Measurements from ENCODE around the gene AGA. TPM values are rescaled to one million over a fixed set of nuclear protein-coding genes. Genes with fewer than 3 reads are reported as not detected.

AGA gene
- total RNA-seq, 1 experiment from 2014 or later = 35.4 TPM

GRCh38 chr4:177461606-177462005 lies 19.4 kb upstream of the AGA start:
- H3K36me3 Mint-ChIP-seq (ENCODE audit: insufficient read depth, unreplicated experiment) = no peaks in the 10 kb centered on the region
- no peaks in the 10 kb centered on the region for H3K4me1 ChIP-seq
- no peak for TF ChIP-seq CTCF (IDR thresholded peaks at IDR 0.05; ENCODE audit: insufficient read depth in 1 of 2, low read depth in 1 of 2, low read length in 1 of 2, severe bottlenecking in 1 of 2, unreplicated experiment in 1 of 2)
- no peaks in the 10 kb centered on the region for H3K27me3 ChIP-seq (replicated peaks; ENCODE audit: control insufficient read depth, insufficient read depth, low read length)
- no peak for DNase-seq
- H3K27me3 Mint-ChIP-seq (ENCODE audit: insufficient read depth, unreplicated experiment) = no peaks in the 10 kb centered on the region
- no peak overlapping the region for H3K27ac Mint-ChIP-seq (ENCODE audit: unreplicated experiment)
- intact Hi-C loops (cut with micrococcal nuclease; ENCODE audit: unreplicated experiment) = no loop called here
- H3K4me3 ChIP-seq (ENCODE audit: low read depth, low read length) = no peak overlapping the region
- no peaks in the 10 kb centered on the region for H3K36me3 ChIP-seq (ENCODE audit: control insufficient read depth, insufficient read depth, low read length)
- H3K4me3 Mint-ChIP-seq (ENCODE audit: unreplicated experiment) = no peak overlapping the region
- H3K9me3 Mint-ChIP-seq (ENCODE audit: unreplicated experiment) = no peaks in the 10 kb centered on the region
- BruUV-seq (replicated peaks) = no TSS peak
- ChIA-PET POLR2A (no interaction called here), CTCF (no interaction called here)
- H3K9me3 ChIP-seq = no peaks in the 10 kb centered on the region
- H3K4me1 Mint-ChIP-seq (ENCODE audit: low read depth, unreplicated experiment) = no peaks in the 10 kb centered on the region

- no peaks in the 10 kb centered on the region for H3K9me3 ChIP-seq
- no peak overlapping the region for H3K27ac Mint-ChIP-seq (ENCODE audit: unreplicated experiment)
- no peaks in the 10 kb centered on the region for H3K27me3 ChIP-seq (replicated peaks; ENCODE audit: control insufficient read depth, insufficient read depth, low read length)
- POLR2A ChIA-PET = no interaction called here
- no peaks in the 10 kb centered on the region for H3K36me3 ChIP-seq (ENCODE audit: control insufficient read depth, insufficient read depth, low read length)
- H3K27me3 Mint-ChIP-seq (ENCODE audit: insufficient read depth, unreplicated experiment) = no peaks in the 10 kb centered on the region
- H3K4me1 Mint-ChIP-seq (ENCODE audit: low read depth, unreplicated experiment) = no peaks in the 10 kb centered on the region
- no peaks in the 10 kb centered on the region for H3K36me3 Mint-ChIP-seq (ENCODE audit: insufficient read depth, unreplicated experiment)
- no peak for TF ChIP-seq CTCF (IDR thresholded peaks at IDR 0.05; ENCODE audit: insufficient read depth in 1 of 2, low read depth in 1 of 2, low read length in 1 of 2, severe bottlenecking in 1 of 2, unreplicated experiment in 1 of 2)
- H3K4me1 ChIP-seq = peaks cover 7% of the 10 kb centered on the region; the same call in 1 of the 2 replicates
- H3K9me3 Mint-ChIP-seq (ENCODE audit: unreplicated experiment) = no peaks in the 10 kb centered on the region
- no peak overlapping the region for H3K4me3 Mint-ChIP-seq (ENCODE audit: unreplicated experiment)
- no peak for DNase-seq
- CTCF ChIA-PET = no interaction called here
- BruUV-seq (replicated peaks) = no TSS peak
- H3K4me3 ChIP-seq (ENCODE audit: low read depth, low read length) = no peak overlapping the region
- intact Hi-C loops (cut with micrococcal nuclease; ENCODE audit: unreplicated experiment) = no loop called here
Measured at GRCh38 chr4:177460460-177460859, 18.2 kb upstream of the AGA start.

GRCh38 chr4:177455561-177455970 lies 13.3 kb upstream of the AGA start:
- no peaks in the 10 kb centered on the region for H3K9me3 Mint-ChIP-seq (ENCODE audit: unreplicated experiment)
- Histone ChIP-seq H3K36me3 (ENCODE audit: control insufficient read depth, insufficient read depth, low read length) (no peaks in the 10 kb centered on the region), H3K9me3 (no peaks in the 10 kb centered on the region), H3K4me3 (ENCODE audit: low read depth, low read length) (no peak overlapping the region), H3K27me3 (replicated peaks; ENCODE audit: control insufficient read depth, insufficient read depth, low read length) (no peaks in the 10 kb centered on the region), H3K4me1 (peaks cover 9% of the 10 kb centered on the region; the same call in 1 of the 2 replicates)
- ChIA-PET POLR2A (no interaction called here), CTCF (no interaction called here)
- BruUV-seq (replicated peaks) = no TSS peak
- H3K36me3 Mint-ChIP-seq (ENCODE audit: insufficient read depth, unreplicated experiment) = no peaks in the 10 kb centered on the region
- no peak for TF ChIP-seq CTCF (IDR thresholded peaks at IDR 0.05; ENCODE audit: insufficient read depth in 1 of 2, low read depth in 1 of 2, low read length in 1 of 2, severe bottlenecking in 1 of 2, unreplicated experiment in 1 of 2)
- no peaks in the 10 kb centered on the region for H3K4me1 Mint-ChIP-seq (ENCODE audit: low read depth, unreplicated experiment)
- no peak overlapping the region for H3K4me3 Mint-ChIP-seq (ENCODE audit: unreplicated experiment)
- DNase-seq = peak; percentile 19 to 47
- no peaks in the 10 kb centered on the region for H3K27me3 Mint-ChIP-seq (ENCODE audit: insufficient read depth, unreplicated experiment)
- intact Hi-C loops (cut with micrococcal nuclease; ENCODE audit: unreplicated experiment) = loop anchor here (1.0 kb wide), 1 partner anchor 13 kb away; the partner anchor contains the start of gene AGA
- no peak overlapping the region for H3K27ac Mint-ChIP-seq (ENCODE audit: unreplicated experiment)
